Ishikawa (cell line): Measurements from ENCODE around the gene AGL.

Experiments
- CEBPB ChIP-seq: IDR thresholded peaks from 2 replicates; pipeline ENCODE4 v1.6.1; 2012
- CREB1 ChIP-seq: IDR thresholded peaks from 2 replicates; pipeline ENCODE4 v1.6.1; 2012; ENCODE audit warnings: low read depth
- EGR1 ChIP-seq: IDR thresholded peaks from 2 replicates; pipeline ENCODE4 v1.6.1; 2012
- EP300 ChIP-seq: IDR thresholded peaks from 2 replicates; pipeline ENCODE4 v1.6.1; 2012; ENCODE audit warnings: borderline replicate concordance
- FOXM1 ChIP-seq: IDR thresholded peaks from 2 replicates; pipeline ENCODE4 v1.6.1; 2012; ENCODE audit warnings: low read depth, borderline replicate concordance
- MAX ChIP-seq: IDR thresholded peaks from 2 replicates; pipeline ENCODE4 v1.6.1; 2012
- NFIC ChIP-seq: IDR thresholded peaks from 2 replicates; pipeline ENCODE4 v1.6.1; 2012
- RAD21 ChIP-seq: IDR thresholded peaks from 2 replicates; pipeline ENCODE4 v1.6.1; 2012; ENCODE audit warnings: low read depth
- REST ChIP-seq: IDR thresholded peaks from 2 replicates; pipeline ENCODE4 v1.6.1; 2012; ENCODE audit warnings: low read depth, mild to moderate bottlenecking
- TAF1 ChIP-seq: IDR thresholded peaks from 2 replicates; pipeline ENCODE4 v1.6.1; 2012; ENCODE audit warnings: low read depth, mild to moderate bottlenecking
- TCF12 ChIP-seq: IDR thresholded peaks from 2 replicates; pipeline ENCODE4 v1.6.1; 2012; ENCODE audit warnings: low read depth
- TEAD4 ChIP-seq: IDR thresholded peaks from 2 replicates; pipeline ENCODE4 v1.6.1; 2012
- USF1 ChIP-seq: IDR thresholded peaks from 2 replicates; pipeline ENCODE4 v1.6.1; 2012
- YY1 ChIP-seq: IDR thresholded peaks from 2 replicates; pipeline ENCODE4 v1.6.1; 2012; ENCODE audit warnings: low read depth
- ZBTB7A ChIP-seq: IDR thresholded peaks from 2 replicates; pipeline ENCODE4 v1.6.1; 2012; ENCODE audit warnings: low read depth

Gene AGL

GRCh38 chr1:99950486-99950885 lies 100.3 kb downstream of the AGL start:
- TF ChIP-seq CEBPB = no peak
- TF ChIP-seq ZBTB7A = no peak
- no peak for TF ChIP-seq YY1
- no peak for TF ChIP-seq NFIC
- no peak for TF ChIP-seq TEAD4
- no peak for TF ChIP-seq RAD21

GRCh38 chr1:99952522-99952921 lies 102.4 kb downstream of the AGL start:
- TF ChIP-seq TCF12 = no peak
- no peak for TF ChIP-seq EGR1
- no peak for TF ChIP-seq EP300
- no peak for TF ChIP-seq CEBPB
- TF ChIP-seq ZBTB7A = no peak
- no peak for TF ChIP-seq TAF1
- TF ChIP-seq USF1 = no peak
- no peak for TF ChIP-seq REST

GRCh38 chr1:99955375-99955774 lies 105.2 kb downstream of the AGL start:
- TF ChIP-seq TAF1 = no peak
- TF ChIP-seq USF1 = no peak
- TF ChIP-seq TEAD4 = no peak

- no peak for TF ChIP-seq TAF1
Observed at GRCh38 chr1:99956755-99957154, 106.6 kb downstream of the AGL start.

- TF ChIP-seq NFIC (no peak), EGR1 (no peak), ZBTB7A (no peak), EP300 (no peak)
Observed at GRCh38 chr1:99957818-99958217, 107.7 kb downstream of the AGL start.

GRCh38 chr1:99963041-99963795 lies 113.1 kb downstream of the AGL start:
- TF ChIP-seq TCF12 (no peak), EGR1 (no peak), ZBTB7A (no peak), NFIC (no peak), TAF1 (no peak), RAD21 (no peak)

- TF ChIP-seq FOXM1 = no peak
- peak; percentile 75 for TF ChIP-seq USF1
- TF ChIP-seq NFIC = no peak
- TF ChIP-seq CREB1 = no peak
- TF ChIP-seq TAF1 = no peak
- TF ChIP-seq MAX = no peak
Observed at GRCh38 chr1:99964806-99965205, 114.6 kb downstream of the AGL start.

GRCh38 chr1:99965646-99966375 lies 115.7 kb downstream of the AGL start:
- TF ChIP-seq NFIC = peak; percentile 74
- TF ChIP-seq EP300 = no peak

GRCh38 chr1:99968214-99968613 lies 118.1 kb downstream of the AGL start:
- TF ChIP-seq TAF1 (no peak), FOXM1 (no peak), EP300 (no peak), EGR1 (no peak), REST (no peak), NFIC (no peak), TEAD4 (no peak), USF1 (no peak), MAX (no peak), CREB1 (no peak), TCF12 (no peak), RAD21 (no peak), ZBTB7A (no peak)
